HepG2 (cell line): ENCODE results near the gene RTEL1. TPM values are rescaled to one million over a fixed set of nuclear protein-coding genes. Genes with fewer than 3 reads are reported as not detected.
A peak's percentile ranks its signal among the peaks of the same experiment; 100 is the strongest.

ENCODE experiments used
- FOXJ3 ChIP-seq: sonication (generic); formaldehyde crosslinking; IDR thresholded peaks from 2 replicates; pipeline ENCODE4 v1.4.0; 2020; ENCODE audit warnings: missing genetic modification reagents, mild to moderate bottlenecking, borderline replicate concordance
- GFI1 ChIP-seq: sonication (generic); formaldehyde crosslinking; IDR thresholded peaks from 2 replicates; pipeline ENCODE4 v1.5.0; 2020; ENCODE audit warnings: missing genetic modification reagents, mild to moderate bottlenecking, borderline replicate concordance
- HMGA1 ChIP-seq: sonication (generic); formaldehyde crosslinking; conservative IDR thresholded peaks from 2 replicates; pipeline ENCODE4 v1.4.0; 2020; ENCODE audit warnings: missing genetic modification reagents
- KAT2B ChIP-seq: fragments of 150-350 bp; IDR thresholded peaks from 2 replicates; pipeline ENCODE4 v1.6.1; 2014; ENCODE audit warnings: low read depth, low read length, borderline replicate concordance
- MAX ChIP-seq: IDR thresholded peaks from 2 replicates; pipeline ENCODE4 v1.6.1; 2012; ENCODE audit warnings: inconsistent platforms
- MEIS2 ChIP-seq: sonication (generic); formaldehyde crosslinking; IDR thresholded peaks from 2 replicates; pipeline ENCODE4 v1.9.0; 2021; ENCODE audit warnings: mild to moderate bottlenecking, missing genetic modification reagents
- NR0B2 ChIP-seq: sonication (generic); formaldehyde crosslinking; IDR thresholded peaks from 2 replicates; pipeline ENCODE4 v1.4.0; 2020; ENCODE audit warnings: mild to moderate bottlenecking, missing genetic modification reagents
- NR1H2 ChIP-seq: sonication (generic); formaldehyde crosslinking; IDR thresholded peaks from 2 replicates; pipeline ENCODE4 v1.8.1; 2022; ENCODE audit warnings: low read depth, missing genetic modification reagents, borderline replicate concordance
- PAXIP1 ChIP-seq: sonication (generic); formaldehyde crosslinking; conservative IDR thresholded peaks from 2 replicates; pipeline ENCODE4 v1.4.0; 2020; ENCODE audit warnings: mild to moderate bottlenecking, missing genetic modification reagents, moderate library complexity
- PHF20 ChIP-seq: sonication (generic); formaldehyde crosslinking; IDR thresholded peaks from 2 replicates; pipeline ENCODE4 v1.5.0; 2020; ENCODE audit warnings: mild to moderate bottlenecking, missing genetic modification reagents
- POLR2G ChIP-seq: fragments of 200-400 bp; formaldehyde crosslinking; IDR thresholded peaks from 2 replicates; pipeline ENCODE4 v1.6.1; 2018; ENCODE audit warnings: mild to moderate bottlenecking, low read depth, low read length, moderate library complexity
- RAD21 ChIP-seq: fragments of 450-650 bp; formaldehyde crosslinking; IDR thresholded peaks from 2 replicates; pipeline ENCODE4 v1.5.0; 2020; ENCODE audit warnings: mild to moderate bottlenecking
- RERE ChIP-seq: IDR thresholded peaks from 2 replicates; pipeline ENCODE4 v1.6.1; 2016; ENCODE audit warnings: low read depth, missing genetic modification reagents, missing compliant biosample characterization
- SOX5 ChIP-seq: IDR thresholded peaks from 2 replicates; pipeline ENCODE4 v1.6.1; 2016; ENCODE audit warnings: borderline replicate concordance
- SRSF9 ChIP-seq: fragments of 200-400 bp; formaldehyde crosslinking; IDR thresholded peaks from 2 replicates; pipeline ENCODE4 v1.6.1; 2018; ENCODE audit warnings: borderline replicate concordance, mild to moderate bottlenecking, low read depth, low read length; ENCODE audit not compliant: insufficient read depth, poor library complexity, severe bottlenecking
- STAG1 ChIP-seq: sonication (generic); formaldehyde crosslinking; IDR thresholded peaks from 2 replicates; pipeline ENCODE4 v1.4.0; 2020; ENCODE audit warnings: missing genetic modification reagents
- SYNCRIP ChIP-seq: fragments of 200-400 bp; formaldehyde crosslinking; IDR thresholded peaks from 2 replicates; pipeline ENCODE4 v1.6.1; 2018; ENCODE audit warnings: mild to moderate bottlenecking, low read depth, low read length; ENCODE audit not compliant: insufficient read depth
- YEATS2 ChIP-seq: sonication (generic); formaldehyde crosslinking; IDR thresholded peaks from 2 replicates; pipeline ENCODE4 v1.4.0; 2020; ENCODE audit warnings: missing genetic modification reagents, borderline replicate concordance
- ZFY ChIP-seq: sonication (generic); formaldehyde crosslinking; IDR thresholded peaks from 2 replicates; pipeline ENCODE4 v1.4.0; 2020; ENCODE audit warnings: missing genetic modification reagents
- ZNF138 ChIP-seq: sonication (generic); formaldehyde crosslinking; IDR thresholded peaks from 2 replicates; pipeline ENCODE4 v1.5.0; 2020; ENCODE audit warnings: mild to moderate bottlenecking, low read depth, missing genetic modification reagents
- polyA plus RNA-seq, 8 experiments: library from polyadenylated mRNA; depleted of rRNA in 3 of 8; stranded (reverse) in 7 of 8; unstranded in 1 of 8; fragments of >200 nt; fragmentation: Illumina TruSeq in 4 of 8; extraction: Trizol in 4 of 8; gene quantifications; 2 replicates each; pipeline versions ENCODE4 v1.2.1 to v1.2.3, GENCODE V29; 2011 to 2016; ENCODE audit warnings: low read depth in 4 of 8, missing spikeins in 1 of 8, mixed read lengths in 1 of 8; ENCODE audit not compliant: insufficient read depth in 1 of 8
- total RNA-seq, 5 experiments: library from RNA; depleted of rRNA; stranded (reverse); fragments of >200 nt; fragmentation: Illumina TruSeq; extraction: Trizol; gene quantifications; 2 replicates each; pipeline ENCODE4 v1.2.3, GENCODE V29; 2016; ENCODE audit warnings: low read depth in 1 of 5

RTEL1 gene
- total and polyA plus RNA-seq, 2 of the 13 experiments (the other 11 are each of a cell fraction or from before 2014, with no cell fraction given) = 21.8 to 36.4 TPM

GRCh38 chr20:63740627-63741353 is 82.7 kb downstream of the RTEL1 start (continued):
- TF ChIP-seq PAXIP1 (peak; percentile 96), RAD21 (peak; percentile 66), NR0B2 (CRISPR knock-in tag) (peak; percentile 93), PHF20 (CRISPR knock-in tag) (peak; percentile 67), KAT2B (no peak), HMGA1 (CRISPR knock-in tag) (no peak), SYNCRIP (no peak), POLR2G (peak; percentile 87), STAG1 (CRISPR knock-in tag) (peak; percentile 54), NR1H2 (CRISPR knock-in tag) (no peak), MEIS2 (CRISPR knock-in tag) (peak; percentile 93), ZFY (CRISPR knock-in tag) (peak; percentile 99), FOXJ3 (CRISPR knock-in tag) (peak; percentile 86; the same call in 1 of the 2 replicates), YEATS2 (CRISPR knock-in tag) (peak; percentile 93; the same call in 1 of the 2 replicates), MAX (peak; percentile 91), RERE (peak; percentile 68; the same call in 1 of the 2 replicates), SRSF9 (no peak), ZNF138 (CRISPR knock-in tag) (peak; percentile 80), SOX5 (peak; percentile 87), GFI1 (peak; percentile 78; the same call in 1 of the 2 replicates)
